H1 (cell line): ENCODE data around the gene DCDC1.

Experiments
- CHD1 ChIP-seq: IDR thresholded peaks from 2 replicates; pipeline ENCODE4 v1.6.1; 2012; ENCODE audit warnings: low read depth, low read length, improper control_type of control experiment
- EP300 ChIP-seq, 2 experiments: IDR thresholded peaks; 1 replicate in 1 of 2; 2 replicates in 1 of 2; pipeline ENCODE4 v1.6.1; 2011 to 2012; ENCODE audit warnings: low read depth in 2 of 2, low read length in 2 of 2, mild to moderate bottlenecking in 2 of 2, borderline replicate concordance in 1 of 2, inconsistent platforms in 1 of 2, moderate library complexity in 1 of 2
- EZH2 ChIP-seq: fragments of 200-600 bp; sonication (generic); IDR thresholded peaks from 2 replicates; pipeline ENCODE4 v1.7.1; 2012; ENCODE audit warnings: low read depth, mild to moderate bottlenecking, moderate library complexity, low read length, inconsistent platforms; ENCODE audit not compliant: severe bottlenecking
- GABPA ChIP-seq: IDR thresholded peaks from 2 replicates; pipeline ENCODE4 v1.6.1; 2011; ENCODE audit warnings: mild to moderate bottlenecking, low read length, moderate library complexity, borderline replicate concordance; ENCODE audit not compliant: insufficient read depth
- HDAC6 ChIP-seq: IDR thresholded peaks from one replicate; pipeline ENCODE4 v1.7.1; 2012; ENCODE audit warnings: low read depth, mild to moderate bottlenecking, inconsistent platforms, low read length, moderate library complexity
- POLR2A ChIP-seq, 2 experiments: IDR thresholded peaks; 1 replicate in 1 of 2; 2 replicates in 1 of 2; pipeline ENCODE4 v1.6.1; 2011; ENCODE audit warnings: low read depth in 2 of 2, low read length in 2 of 2, mild to moderate bottlenecking in 2 of 2; ENCODE audit errors: control extremely low read depth in 1 of 2
- POLR2AphosphoS5 ChIP-seq: IDR thresholded peaks from 2 replicates; pipeline ENCODE4 v1.6.1; 2011; ENCODE audit warnings: low read depth, low read length
- RAD21 ChIP-seq, 2 experiments: IDR thresholded peaks in 1 of 2; conservative IDR thresholded peaks in 1 of 2; 2 replicates each; pipeline ENCODE4 v1.6.1; 2011; ENCODE audit warnings: low read depth in 2 of 2, low read length in 2 of 2, improper control_type of control experiment in 1 of 2, inconsistent platforms in 1 of 2, mild to moderate bottlenecking in 1 of 2, moderate library complexity in 1 of 2
- SP1 ChIP-seq: IDR thresholded peaks from 2 replicates; pipeline ENCODE4 v1.6.1; 2011; ENCODE audit warnings: low read depth, low read length
- YY1 ChIP-seq: IDR thresholded peaks from 2 replicates; pipeline ENCODE4 v1.6.1; 2011; ENCODE audit warnings: low read depth, mild to moderate bottlenecking, low read length
- ZNF274 ChIP-seq: IDR thresholded peaks from 2 replicates; pipeline ENCODE4 v1.7.0; 2012; ENCODE audit warnings: low read length, borderline replicate concordance; ENCODE audit errors: extremely low read depth
- TF ChIP-seq, protein P1 (sequence below), 3 experiments: IDR thresholded peaks; 1 replicate in 2 of 3; 2 replicates in 1 of 3; pipeline versions ENCODE4 v1.5.1 to v1.6.1; 2011; ENCODE audit warnings: low read length in 3 of 3, mild to moderate bottlenecking in 3 of 3, inconsistent platforms in 2 of 3, low read depth in 1 of 3, moderate library complexity in 1 of 3; ENCODE audit not compliant: insufficient read depth in 1 of 3; ENCODE audit errors: control extremely low read depth in 1 of 3
- TF ChIP-seq, protein P2 (sequence below): IDR thresholded peaks from 2 replicates; pipeline ENCODE4 v1.6.1; 2011; ENCODE audit warnings: low read length, improper control_type of control experiment
- TF ChIP-seq, protein P3 (sequence below): IDR thresholded peaks from 2 replicates; pipeline ENCODE4 v1.6.1; 2011; ENCODE audit warnings: low read depth, mild to moderate bottlenecking, low read length; ENCODE audit not compliant: insufficient read depth

DNA sequence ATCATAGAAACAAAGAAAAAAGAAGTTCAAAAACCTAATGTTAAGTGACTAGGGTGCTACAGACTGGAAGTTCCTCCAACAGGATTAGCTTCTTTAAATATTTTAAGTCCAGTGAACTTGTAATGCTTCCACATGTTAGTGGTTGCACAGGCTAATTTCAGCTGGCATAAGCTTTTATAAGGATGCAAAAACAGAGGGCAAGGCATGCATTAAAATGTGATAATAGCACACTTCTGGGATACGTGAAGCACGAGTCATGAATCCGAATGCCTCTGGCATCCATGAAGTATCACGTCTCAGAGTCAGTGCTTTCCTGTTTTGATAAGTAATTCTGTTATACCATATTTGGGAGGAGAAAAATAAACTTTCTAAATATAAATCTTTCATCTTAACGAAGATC lies 106.8 kb downstream of the DCDC1 start:
- TF ChIP-seq, protein P1, sequence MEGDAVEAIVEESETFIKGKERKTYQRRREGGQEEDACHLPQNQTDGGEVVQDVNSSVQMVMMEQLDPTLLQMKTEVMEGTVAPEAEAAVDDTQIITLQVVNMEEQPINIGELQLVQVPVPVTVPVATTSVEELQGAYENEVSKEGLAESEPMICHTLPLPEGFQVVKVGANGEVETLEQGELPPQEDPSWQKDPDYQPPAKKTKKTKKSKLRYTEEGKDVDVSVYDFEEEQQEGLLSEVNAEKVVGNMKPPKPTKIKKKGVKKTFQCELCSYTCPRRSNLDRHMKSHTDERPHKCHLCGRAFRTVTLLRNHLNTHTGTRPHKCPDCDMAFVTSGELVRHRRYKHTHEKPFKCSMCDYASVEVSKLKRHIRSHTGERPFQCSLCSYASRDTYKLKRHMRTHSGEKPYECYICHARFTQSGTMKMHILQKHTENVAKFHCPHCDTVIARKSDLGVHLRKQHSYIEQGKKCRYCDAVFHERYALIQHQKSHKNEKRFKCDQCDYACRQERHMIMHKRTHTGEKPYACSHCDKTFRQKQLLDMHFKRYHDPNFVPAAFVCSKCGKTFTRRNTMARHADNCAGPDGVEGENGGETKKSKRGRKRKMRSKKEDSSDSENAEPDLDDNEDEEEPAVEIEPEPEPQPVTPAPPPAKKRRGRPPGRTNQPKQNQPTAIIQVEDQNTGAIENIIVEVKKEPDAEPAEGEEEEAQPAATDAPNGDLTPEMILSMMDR (IDR thresholded peaks at IDR 0.05; ENCODE audit: control extremely low read depth in 1 of 3, insufficient read depth in 1 of 3, low read depth in 1 of 3, low read length in 3 of 3), result no peak
- TF ChIP-seq, protein P2, sequence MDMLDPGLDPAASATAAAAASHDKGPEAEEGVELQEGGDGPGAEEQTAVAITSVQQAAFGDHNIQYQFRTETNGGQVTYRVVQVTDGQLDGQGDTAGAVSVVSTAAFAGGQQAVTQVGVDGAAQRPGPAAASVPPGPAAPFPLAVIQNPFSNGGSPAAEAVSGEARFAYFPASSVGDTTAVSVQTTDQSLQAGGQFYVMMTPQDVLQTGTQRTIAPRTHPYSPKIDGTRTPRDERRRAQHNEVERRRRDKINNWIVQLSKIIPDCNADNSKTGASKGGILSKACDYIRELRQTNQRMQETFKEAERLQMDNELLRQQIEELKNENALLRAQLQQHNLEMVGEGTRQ, result no peak
- TF ChIP-seq EZH2 (no peak), SP1 (no peak), RAD21 (IDR thresholded peaks at IDR 0.05 in 1 of 2, conservative IDR thresholded peaks at IDR 0.05 in 1 of 2; ENCODE audit: low read depth in 2 of 2, low read length in 2 of 2) (no peak), CHD1 (no peak), YY1 (no peak), POLR2AphosphoS5 (no peak), ZNF274 (no peak), EP300 (IDR thresholded peaks at IDR 0.05; ENCODE audit: borderline replicate concordance in 1 of 2, low read depth in 2 of 2, low read length in 2 of 2) (no peak), GABPA (no peak), POLR2A (IDR thresholded peaks at IDR 0.05; ENCODE audit: control extremely low read depth in 1 of 2, low read depth in 2 of 2, low read length in 2 of 2) (no peak), HDAC6 (no peak)
- TF ChIP-seq, protein P3, sequence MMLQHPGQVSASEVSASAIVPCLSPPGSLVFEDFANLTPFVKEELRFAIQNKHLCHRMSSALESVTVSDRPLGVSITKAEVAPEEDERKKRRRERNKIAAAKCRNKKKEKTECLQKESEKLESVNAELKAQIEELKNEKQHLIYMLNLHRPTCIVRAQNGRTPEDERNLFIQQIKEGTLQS, result no peak
